HEK293 (cell line): ENCODE measurements around the gene PAM.
"Not testable (repeated sequence)": the region's sequence is repeated elsewhere in the genome, so short reads cannot be mapped to it uniquely, and the experiment has no call there.

ENCODE experiments used
- CTCF ChIA-PET: fragments of 350-600 bp; formaldehyde crosslinking; extraction: SDS; loops from one replicate; lab custom pipeline; 2021; ENCODE audit warnings: antibody characterized with exemption; lab: Yijun Ruan, JAX
- POLR2A ChIA-PET: fragments of 300-600 bp; formaldehyde crosslinking; extraction: SDS; loops from one replicate; lab custom pipeline; 2020; ENCODE audit warnings: antibody characterized with exemption, inconsistent platforms; lab: Yijun Ruan, JAX
- H3K27ac ChIP-seq: fragments of 200-500 bp; sonication (Bioruptor generic); 2 replicates; pipeline ENCODE4 v1.5.1; 2014; ENCODE audit warnings: low read depth, low read length, control low read depth, inconsistent platforms; ENCODE audit errors: extremely low read depth
- H3K36me3 ChIP-seq, 2 experiments: fragments of 200-500 bp in 1 of 2; sonication (Bioruptor generic) in 1 of 2; 1 replicate in 1 of 2; 2 replicates in 1 of 2; pipeline ENCODE4 v1.5.1; 2014 to 2017; ENCODE audit warnings: inconsistent platforms in 2 of 2, low read length in 2 of 2; ENCODE audit not compliant: control insufficient read depth in 2 of 2, insufficient read depth in 1 of 2
- H3K4me1 ChIP-seq: fragments of 200-500 bp; sonication (Bioruptor generic); 2 replicates; pipeline ENCODE4 v1.5.1; 2014; ENCODE audit warnings: mild to moderate bottlenecking, low read length, inconsistent platforms; ENCODE audit not compliant: control insufficient read depth, insufficient read depth
- H3K4me3 ChIP-seq: 2 replicates; pipeline ENCODE4 v1.5.1; 2011; ENCODE audit warnings: low read depth, mild to moderate bottlenecking, control low read depth, low read length, moderate library complexity
- H3K9me3 ChIP-seq: fragments of 200-500 bp; sonication (Bioruptor generic); 2 replicates; pipeline ENCODE4 v1.5.1; 2014; ENCODE audit warnings: low read depth, low read length, inconsistent platforms; ENCODE audit not compliant: control insufficient read depth, insufficient read depth
- BCL11A ChIP-seq: fragments of 450-650 bp; formaldehyde crosslinking; IDR thresholded peaks from 2 replicates; pipeline ENCODE4 v1.5.1; 2016; ENCODE audit warnings: low read depth, missing biosample characterization, missing genetic modification characterization
- BCL11B ChIP-seq: fragments of 450-650 bp; formaldehyde crosslinking; IDR thresholded peaks from 2 replicates; pipeline ENCODE4 v1.5.1; 2016; ENCODE audit warnings: low read depth, missing biosample characterization, missing genetic modification characterization
- IKZF3 ChIP-seq: fragments of 450-650 bp; IDR thresholded peaks from 2 replicates; pipeline ENCODE4 v1.5.0; 2018; ENCODE audit warnings: missing biosample characterization, mild to moderate bottlenecking, missing genetic modification characterization, moderate library complexity
- KLF1 ChIP-seq: fragments of 450-650 bp; formaldehyde crosslinking; IDR thresholded peaks from 2 replicates; pipeline ENCODE4 v1.5.1; 2016; ENCODE audit warnings: missing biosample characterization, missing genetic modification characterization
- KLF17 ChIP-seq: fragments of 450-650 bp; formaldehyde crosslinking; IDR thresholded peaks from 2 replicates; pipeline ENCODE4 v1.5.1; 2016; ENCODE audit warnings: missing biosample characterization, missing genetic modification characterization
- MEIS1 ChIP-seq: sonication (generic); formaldehyde crosslinking; IDR thresholded peaks from 2 replicates; pipeline ENCODE4 v1.8.1; 2022; ENCODE audit warnings: missing genetic modification reagents, mild to moderate bottlenecking, borderline replicate concordance
- SCRT2 ChIP-seq: fragments of 450-650 bp; formaldehyde crosslinking; IDR thresholded peaks from 2 replicates; pipeline ENCODE4 v1.5.1; 2016; ENCODE audit warnings: missing biosample characterization, missing genetic modification characterization
- SP3 ChIP-seq: fragments of 450-650 bp; formaldehyde crosslinking; IDR thresholded peaks from 2 replicates; pipeline ENCODE4 v1.5.1; 2016; ENCODE audit warnings: missing biosample characterization, missing genetic modification characterization
- ZBTB21 ChIP-seq: fragments of 450-650 bp; formaldehyde crosslinking; IDR thresholded peaks from 2 replicates; pipeline ENCODE4 v1.5.1; 2017; ENCODE audit warnings: missing biosample characterization, missing genetic modification characterization
- ZEB2 ChIP-seq: fragments of 450-650 bp; formaldehyde crosslinking; IDR thresholded peaks from 2 replicates; pipeline ENCODE4 v1.5.1; 2016; ENCODE audit warnings: missing biosample characterization, missing genetic modification characterization
- ZFP37 ChIP-seq: fragments of 450-650 bp; formaldehyde crosslinking; IDR thresholded peaks from 2 replicates; pipeline ENCODE4 v1.5.1; 2016; ENCODE audit warnings: missing biosample characterization, missing genetic modification characterization
- ZNF133 ChIP-seq: fragments of 450-650 bp; formaldehyde crosslinking; IDR thresholded peaks from 2 replicates; pipeline ENCODE4 v1.5.1; 2016; ENCODE audit warnings: missing biosample characterization, missing genetic modification characterization
- ZNF140 ChIP-seq: fragments of 450-650 bp; formaldehyde crosslinking; IDR thresholded peaks from 2 replicates; pipeline ENCODE4 v1.5.1; 2016; ENCODE audit warnings: missing biosample characterization, missing genetic modification characterization
- ZNF146 ChIP-seq: fragments of 450-650 bp; formaldehyde crosslinking; IDR thresholded peaks from 2 replicates; pipeline ENCODE4 v1.5.1; 2016; ENCODE audit warnings: missing biosample characterization, missing genetic modification characterization
- ZNF19 ChIP-seq: fragments of 450-650 bp; formaldehyde crosslinking; IDR thresholded peaks from 2 replicates; pipeline ENCODE4; 2016; ENCODE audit warnings: missing biosample characterization, missing genetic modification characterization, low read depth
- ZNF248 ChIP-seq: fragments of 450-650 bp; formaldehyde crosslinking; IDR thresholded peaks from 2 replicates; pipeline ENCODE4 v1.5.1; 2017; ENCODE audit warnings: missing biosample characterization, missing genetic modification characterization
- ZNF324 ChIP-seq: fragments of 450-650 bp; formaldehyde crosslinking; IDR thresholded peaks from 2 replicates; pipeline ENCODE4 v1.5.1; 2016; ENCODE audit warnings: missing biosample characterization, missing genetic modification characterization
- ZNF394 ChIP-seq: fragments of 450-650 bp; formaldehyde crosslinking; IDR thresholded peaks from 2 replicates; pipeline ENCODE4 v1.5.1; 2016; ENCODE audit warnings: missing biosample characterization, missing genetic modification characterization, mild to moderate bottlenecking, moderate library complexity, borderline replicate concordance
- ZNF521 ChIP-seq: fragments of 450-650 bp; formaldehyde crosslinking; IDR thresholded peaks from 2 replicates; pipeline ENCODE4 v1.5.1; 2017; ENCODE audit warnings: missing biosample characterization, mild to moderate bottlenecking, missing genetic modification characterization
- ZNF580 ChIP-seq: fragments of 450-650 bp; formaldehyde crosslinking; IDR thresholded peaks from 2 replicates; pipeline ENCODE4 v1.5.1; 2016; ENCODE audit warnings: missing biosample characterization, missing genetic modification characterization
- ZNF600 ChIP-seq: fragments of 450-650 bp; formaldehyde crosslinking; IDR thresholded peaks from 2 replicates; pipeline ENCODE4 v1.5.1; 2016; ENCODE audit warnings: missing biosample characterization, missing genetic modification characterization
- ZNF837 ChIP-seq: fragments of 450-650 bp; formaldehyde crosslinking; IDR thresholded peaks from 2 replicates; pipeline ENCODE4 v1.5.1; 2016; ENCODE audit warnings: missing biosample characterization, missing genetic modification characterization
- ZSCAN23 ChIP-seq: fragments of 450-650 bp; formaldehyde crosslinking; IDR thresholded peaks from 2 replicates; pipeline ENCODE4 v1.5.1; 2016; ENCODE audit warnings: missing biosample characterization, missing genetic modification characterization
- TF ChIP-seq, protein P1 (sequence below): fragments of 450-650 bp; formaldehyde crosslinking; IDR thresholded peaks from 2 replicates; pipeline ENCODE4 v1.5.1; 2016; ENCODE audit warnings: missing biosample characterization, missing genetic modification characterization
- TF ChIP-seq, protein P2 (sequence below): IDR thresholded peaks from 2 replicates; pipeline ENCODE4 v1.6.1; 2011; ENCODE audit warnings: mild to moderate bottlenecking, low read depth, low read length, borderline replicate concordance

PAM gene

GRCh38 chr5:102905056-102905455 lies 150.0 kb downstream of the PAM start:
- CTCF ChIA-PET = interaction anchor here (1.3 kb wide), 1 partner anchor 10 kb away, joined by 3 read pairs; no protein-coding TSS in a partner anchor
- Histone ChIP-seq H3K4me3 (no peak overlapping the region), H3K4me1 (peaks cover 11% of the 10 kb centered on the region), H3K9me3 (no peaks in the 10 kb centered on the region), H3K36me3 (no peaks in the 10 kb centered on the region), H3K27ac (no peak overlapping the region)
- TF ChIP-seq SCRT2 (tag by site-specific recombination) (no peak), ZNF394 (no peak)
- POLR2A ChIA-PET = no interaction called here

DNA sequence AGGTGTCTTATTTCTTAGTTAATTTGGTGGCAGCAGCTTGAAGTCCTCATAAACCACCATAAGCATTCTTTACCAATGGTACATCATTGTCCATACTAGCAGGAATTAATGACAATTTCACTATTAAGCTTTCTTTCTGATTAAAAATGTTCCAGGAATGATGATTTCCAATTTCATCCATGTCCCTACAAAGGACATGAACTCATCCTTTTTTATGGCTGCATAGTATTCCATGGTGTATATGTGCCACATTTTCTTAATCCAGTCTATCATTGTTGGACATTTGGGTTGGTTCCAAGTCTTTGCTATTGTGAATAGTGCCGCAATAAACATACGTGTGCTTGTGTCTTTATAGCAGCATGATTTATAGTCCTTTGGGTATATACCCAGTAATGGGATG lies 152.0 kb downstream of the PAM start:
- peak; percentile 85 for TF ChIP-seq ZNF146 (tag by site-specific recombination)
- 0 out of 2 replicates have a peak, but pooled peaks have one; percentile 63 for TF ChIP-seq ZNF580 (tag by site-specific recombination)
- TF ChIP-seq, protein P1, sequence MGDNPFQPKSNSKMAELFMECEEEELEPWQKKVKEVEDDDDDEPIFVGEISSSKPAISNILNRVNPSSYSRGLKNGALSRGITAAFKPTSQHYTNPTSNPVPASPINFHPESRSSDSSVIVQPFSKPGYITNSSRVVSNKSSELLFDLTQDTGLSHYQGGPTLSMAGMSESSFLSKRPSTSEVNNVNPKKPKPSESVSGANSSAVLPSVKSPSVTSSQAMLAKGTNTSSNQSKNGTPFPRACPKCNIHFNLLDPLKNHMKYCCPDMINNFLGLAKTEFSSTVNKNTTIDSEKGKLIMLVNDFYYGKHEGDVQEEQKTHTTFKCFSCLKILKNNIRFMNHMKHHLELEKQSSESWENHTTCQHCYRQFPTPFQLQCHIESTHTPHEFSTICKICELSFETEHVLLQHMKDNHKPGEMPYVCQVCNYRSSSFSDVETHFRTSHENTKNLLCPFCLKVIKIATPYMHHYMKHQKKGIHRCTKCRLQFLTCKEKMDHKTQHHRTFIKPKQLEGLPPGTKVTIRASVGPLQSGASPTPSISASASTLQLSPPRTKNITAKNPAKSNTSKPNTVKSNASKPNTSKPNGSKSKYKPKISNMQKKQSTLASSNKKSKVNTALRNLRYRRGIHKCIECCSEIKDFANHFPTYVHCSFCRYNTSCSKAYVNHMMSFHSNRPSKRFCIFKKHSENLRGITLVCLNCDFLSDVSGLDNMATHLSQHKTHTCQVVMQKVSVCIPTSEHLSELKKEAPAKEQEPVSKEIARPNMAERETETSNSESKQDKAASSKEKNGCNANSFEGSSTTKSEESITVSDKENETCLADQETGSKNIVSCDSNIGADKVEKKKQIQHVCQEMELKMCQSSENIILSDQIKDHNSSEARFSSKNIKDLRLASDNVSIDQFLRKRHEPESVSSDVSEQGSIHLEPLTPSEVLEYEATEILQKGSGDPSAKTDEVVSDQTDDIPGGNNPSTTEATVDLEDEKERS (tag by site-specific recombination) = 0 out of 2 replicates have a peak, but pooled peaks have one; percentile 26
- H3K4me3 ChIP-seq, CTCF ChIA-PET, H3K36me3 ChIP-seq, H3K27ac ChIP-seq, POLR2A ChIA-PET, H3K9me3 ChIP-seq: not testable (repeated sequence)
- H3K4me1 ChIP-seq = peaks cover 20% of the 10 kb centered on the region

- ChIA-PET CTCF (interaction anchor here (0.6 to 0.7 kb wide), 4 partner anchors 10 to 615 kb away, joined by 3 read pairs; partner anchors contain the start of gene SLCO4C1), POLR2A (interaction anchor here (1.0 kb wide), 1 partner anchor 45 kb away, joined by 5 read pairs; no protein-coding TSS in a partner anchor)
- TF ChIP-seq KLF1 (tag by site-specific recombination) (no peak), BCL11A (peak; percentile 52; the same call in 1 of the 2 replicates), SP3 (no peak), ZNF248 (tag by site-specific recombination) (no peak), ZNF133 (tag by site-specific recombination) (no peak), ZBTB21 (tag by site-specific recombination) (0 out of 2 replicates have a peak, but pooled peaks have one; percentile 21), MEIS1 (CRISPR knock-in tag) (no peak), IKZF3 (tag by site-specific recombination) (peak; percentile 39; the same call in 1 of the 2 replicates), ZNF600 (tag by site-specific recombination) (0 out of 2 replicates have a peak, but pooled peaks have one; percentile 19), ZNF19 (no peak), KLF17 (no peak), ZNF324 (tag by site-specific recombination) (no peak), ZSCAN23 (tag by site-specific recombination) (no peak), BCL11B (tag by site-specific recombination) (no peak), ZNF521 (tag by site-specific recombination) (no peak), ZFP37 (no peak), ZNF140 (tag by site-specific recombination) (no peak), ZEB2 (peak; percentile 68), ZNF837 (tag by site-specific recombination) (no peak)
- TF ChIP-seq, protein P2, sequence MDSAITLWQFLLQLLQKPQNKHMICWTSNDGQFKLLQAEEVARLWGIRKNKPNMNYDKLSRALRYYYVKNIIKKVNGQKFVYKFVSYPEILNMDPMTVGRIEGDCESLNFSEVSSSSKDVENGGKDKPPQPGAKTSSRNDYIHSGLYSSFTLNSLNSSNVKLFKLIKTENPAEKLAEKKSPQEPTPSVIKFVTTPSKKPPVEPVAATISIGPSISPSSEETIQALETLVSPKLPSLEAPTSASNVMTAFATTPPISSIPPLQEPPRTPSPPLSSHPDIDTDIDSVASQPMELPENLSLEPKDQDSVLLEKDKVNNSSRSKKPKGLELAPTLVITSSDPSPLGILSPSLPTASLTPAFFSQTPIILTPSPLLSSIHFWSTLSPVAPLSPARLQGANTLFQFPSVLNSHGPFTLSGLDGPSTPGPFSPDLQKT = no peak
These were observed 155.4 kb downstream of the PAM start for GRCh38 chr5:102910240-102911226.

More at GRCh38 chr5:102910240-102911226, 155.4 kb downstream of the PAM start:
- Histone ChIP-seq H3K27ac (no peak overlapping the region), H3K9me3 (no peaks in the 10 kb centered on the region), H3K36me3 (no peaks in the 10 kb centered on the region), H3K4me1 (peaks cover 19% of the 10 kb centered on the region), H3K4me3 (no peak overlapping the region; the same call in 1 of the 2 replicates)
